Measurements from ENCODE around the gene DENND2C.

GRCh38 chr1:114719424-114719787 lies 49.6 kb upstream of the DENND2C start:
- TF ChIP-seq EP300 (IDR thresholded peaks at IDR 0.05) = no peak
- no peak for TF ChIP-seq POLR2A (IDR thresholded peaks at IDR 0.05)
- TF ChIP-seq POLR2AphosphoS5 (IDR thresholded peaks at IDR 0.05) = no peak

All from sigmoid colon (tissue), 4 donors.